Fibroblast of villous mesenchyme (primary cell): Measurements from ENCODE around the gene SKAP1. TPM values are rescaled to one million over a fixed set of nuclear protein-coding genes. Genes with fewer than 3 reads are reported as not detected.
"Not testable (repeated sequence)": the region's sequence is repeated elsewhere in the genome, so short reads cannot be mapped to it uniquely, and the experiment has no call there.

Source experiments
- DNase-seq: peaks from one replicate; pipeline ENCODE4 v3.0.0-alpha.2; 2010; ENCODE audit warnings: low read depth
- H3K4me3 ChIP-seq: 2 replicates; pipeline ENCODE4 v1.5.1; 2011; ENCODE audit warnings: low read depth, mild to moderate bottlenecking, low read length
- CTCF ChIP-seq: IDR thresholded peaks from 2 replicates; pipeline ENCODE4 v1.5.1; 2012; ENCODE audit warnings: low read depth, mild to moderate bottlenecking, low read length; ENCODE audit not compliant: insufficient read depth
- total RNA-seq: library from RNA; depleted of rRNA; stranded (reverse); fragments of >200 nt; gene quantifications from 2 replicates; pipeline ENCODE4 v1.2.3, GENCODE V29; 2012

The SKAP1 gene
- total RNA-seq, 1 donor = not detected

DNA sequence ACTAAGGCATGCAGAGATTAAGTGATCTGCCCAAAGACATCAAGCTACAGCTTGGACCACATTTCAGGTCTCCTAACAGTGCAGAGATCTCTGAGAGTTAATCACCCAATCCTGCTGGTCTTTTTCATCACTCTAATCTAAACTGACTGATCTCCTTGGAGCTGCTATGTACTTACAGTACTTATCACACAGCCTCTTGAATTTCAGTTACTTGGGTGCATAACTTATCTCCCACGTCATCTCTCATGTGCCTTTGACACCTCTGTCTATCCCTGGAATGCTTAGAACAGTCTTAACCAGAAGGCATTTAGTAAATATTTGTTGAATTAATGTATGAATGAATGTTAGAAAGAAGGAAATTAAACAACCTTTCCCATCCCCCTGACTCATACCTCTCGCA, 183.4 kb downstream of the SKAP1 start:
- DNase-seq = no peak
- no peak for TF ChIP-seq CTCF

GRCh38 chr17:48245465-48246033, 184.5 kb downstream of the SKAP1 start:
- DNase-seq, H3K4me3 ChIP-seq: not testable (repeated sequence)

More for the DNA sequence above, 183.4 kb downstream of the SKAP1 start:
- H3K4me3 ChIP-seq = no peak overlapping the region

- no peak for TF ChIP-seq CTCF
- DNase-seq = no peak
- H3K4me3 ChIP-seq = no peak overlapping the region
Observed at GRCh38 chr17:48244814-48245213, 185.2 kb downstream of the SKAP1 start.

DNA sequence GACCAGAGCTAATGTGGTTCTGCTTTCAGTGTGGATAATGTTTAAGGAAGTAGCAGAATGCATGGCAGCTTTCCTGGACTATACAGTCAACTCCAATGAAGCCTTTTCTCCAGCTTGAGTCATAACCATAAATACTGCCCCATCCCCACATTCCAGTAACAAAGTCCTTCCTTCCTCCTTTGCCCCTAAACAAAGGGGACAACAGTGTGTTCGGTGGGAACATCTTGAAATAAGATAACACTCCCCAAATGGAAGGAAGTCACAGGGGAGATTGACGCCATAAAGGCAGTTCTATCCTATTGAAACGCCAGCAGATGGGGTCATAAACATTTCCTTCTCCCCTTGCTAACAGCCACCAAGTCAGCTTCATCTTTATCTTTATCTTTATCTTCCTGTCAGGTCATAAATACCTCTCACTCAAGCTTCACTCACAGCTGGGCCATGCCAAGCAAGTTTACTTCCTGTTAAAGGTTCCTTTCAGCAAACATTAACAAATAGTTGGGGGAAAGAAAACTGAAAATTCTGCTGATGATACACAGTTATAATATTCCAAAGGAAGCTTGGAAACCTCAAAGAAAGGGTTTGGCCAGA, 185.8 kb downstream of the SKAP1 start:
- TF ChIP-seq CTCF = no peak
- H3K4me3 ChIP-seq = no peak overlapping the region
- peak; percentile 41 for DNase-seq

GRCh38 chr17:48241770-48242497, 188.1 kb downstream of the SKAP1 start:
- H3K4me3 ChIP-seq = no peak overlapping the region
- no peak for TF ChIP-seq CTCF
- DNase-seq = no peak

DNA sequence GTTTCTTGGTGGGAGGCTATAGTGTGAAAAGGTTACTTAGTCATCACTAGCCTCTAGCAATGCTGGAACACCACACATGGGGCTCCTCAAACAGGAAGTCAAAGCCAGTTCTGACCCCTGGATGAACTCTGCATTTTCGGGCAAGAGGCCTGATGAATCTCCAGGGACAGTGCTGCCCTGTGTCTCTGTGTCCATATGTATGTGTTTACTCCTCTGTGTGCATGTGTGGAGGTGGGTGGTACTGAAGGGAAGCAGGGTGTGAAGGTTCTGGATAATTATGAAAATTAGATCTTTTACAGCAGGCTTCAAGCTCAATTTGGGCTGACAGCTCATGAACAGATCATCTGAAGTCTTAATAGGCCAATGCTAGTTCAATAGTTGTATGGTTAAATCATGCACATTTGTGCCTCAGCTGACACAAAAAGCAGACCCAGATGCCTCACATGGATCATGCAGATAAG, 188.9 kb downstream of the SKAP1 start:
- no peak for TF ChIP-seq CTCF
- DNase-seq = peak; percentile 75
- no peak overlapping the region for H3K4me3 ChIP-seq

GRCh38 chr17:48240562-48241130, 189.4 kb downstream of the SKAP1 start:
- TF ChIP-seq CTCF = no peak
- no peak for DNase-seq
- H3K4me3 ChIP-seq = no peak overlapping the region
